ENCODE measurements around the gene TGM3.

DNA sequence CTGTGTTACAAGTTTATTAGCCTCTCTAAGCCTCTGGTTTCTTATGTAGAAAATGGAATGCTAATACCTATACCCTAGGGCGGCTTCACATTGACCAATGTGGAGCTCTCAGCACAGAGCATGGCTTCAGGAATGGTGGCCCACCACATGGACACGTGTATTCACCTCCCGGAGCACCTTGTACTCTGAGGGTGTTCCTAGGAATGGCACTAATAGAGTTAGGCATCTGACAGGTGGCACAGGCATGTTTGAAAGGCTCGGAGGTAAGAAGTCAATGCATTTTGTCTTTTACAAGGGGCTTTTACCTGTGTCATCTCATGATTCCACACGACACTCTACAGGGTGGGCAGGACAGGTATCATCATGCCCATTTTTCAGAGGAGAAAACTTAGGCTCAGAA lies 5.3 kb upstream of the TGM3 start:
- no peak for TF ChIP-seq CTCF (conservative IDR thresholded peaks at IDR 0.05)
- TF ChIP-seq EZH2 (IDR thresholded peaks at IDR 0.05; ENCODE audit: low read depth) = no peak
